Panc1 (cell line): ENCODE results near the gene EGR4. TPM values are rescaled to one million over a fixed set of nuclear protein-coding genes. Genes with fewer than 3 reads are reported as not detected.

Experiments
- ATAC-seq: fragments of 200-7000 bp; cut with Tn5 transposase; 2 replicates; pipeline ENCODE4 v1.9.1; 2020; ENCODE audit warnings: mild to moderate bottlenecking, moderate library complexity
- BruUV-seq: library from RNA; stranded (reverse); fragments of 400-500 nt; replicated peaks from 2 replicates; lab custom pipeline; 2021; lab: Mats Ljungman, UMichigan
- CTCF ChIA-PET: fragments of 300-600 bp; sonication (Branson Sonifier 250); formaldehyde crosslinking; loops from one replicate; lab custom pipeline; 2022; ENCODE audit warnings: antibody characterized with exemption; lab: Charles Lee
- POLR2A ChIA-PET: fragments of 300-600 bp; sonication (Branson Sonifier 250); formaldehyde crosslinking; loops from one replicate; lab custom pipeline; 2022; ENCODE audit warnings: antibody characterized with exemption; lab: Charles Lee
- DNase-seq: peaks from one replicate; pipeline ENCODE4 v3.0.0-alpha.2; 2010; ENCODE audit warnings: low read depth, low spot score
- H3K27ac ChIP-seq: 2 replicates; pipeline ENCODE4 v1.5.1; 2011; ENCODE audit warnings: mild to moderate bottlenecking, low read length, inconsistent platforms
- H3K27me3 ChIP-seq: fragments of 200-500 bp; sonication (Bioruptor generic); 2 replicates; pipeline ENCODE4 v1.6.0; 2014; ENCODE audit warnings: low read length, inconsistent platforms; ENCODE audit not compliant: control insufficient read depth, insufficient read depth
- H3K36me3 ChIP-seq: fragments of 200-500 bp; sonication (Bioruptor generic); 2 replicates; pipeline ENCODE4 v1.5.1; 2014; ENCODE audit warnings: inconsistent platforms, mild to moderate bottlenecking, low read length, moderate library complexity; ENCODE audit not compliant: control insufficient read depth, insufficient read depth
- H3K4me1 ChIP-seq: 2 replicates; pipeline ENCODE4 v1.5.1; 2011; ENCODE audit warnings: inconsistent platforms, mild to moderate bottlenecking, low read length, moderate library complexity; ENCODE audit not compliant: control insufficient read depth, insufficient read depth
- H3K4me3 ChIP-seq, 2 experiments: 2 replicates each; pipeline ENCODE4 v1.5.1; 2011 to 2012; ENCODE audit warnings: low read depth in 2 of 2, low read length in 2 of 2, mild to moderate bottlenecking in 2 of 2, inconsistent platforms in 1 of 2, moderate library complexity in 1 of 2
- H3K9me3 ChIP-seq: fragments of 200-500 bp; sonication (Bioruptor generic); 2 replicates; pipeline ENCODE4 v1.5.1; 2014; ENCODE audit warnings: low read depth, mild to moderate bottlenecking, inconsistent platforms, low read length, moderate library complexity; ENCODE audit not compliant: control insufficient read depth, insufficient read depth
- POLR2AphosphoS5 ChIP-seq: IDR thresholded peaks from 2 replicates; pipeline ENCODE4 v1.6.1; 2012; ENCODE audit warnings: mild to moderate bottlenecking, low read depth, low read length, moderate library complexity
- SIN3A ChIP-seq: IDR thresholded peaks from 2 replicates; pipeline ENCODE4 v1.6.1; 2012; ENCODE audit warnings: low read depth, mild to moderate bottlenecking, low read length, moderate library complexity, borderline replicate concordance; ENCODE audit not compliant: insufficient read depth
- TCF7L2 ChIP-seq: IDR thresholded peaks from 2 replicates; pipeline ENCODE4 v1.6.1; 2011; ENCODE audit warnings: mild to moderate bottlenecking, low read depth, low read length, inconsistent platforms
- in situ Hi-C: cut with HindIII; loops from 2 replicates; pipeline ENCODE4 v1.10.0; 2016; ENCODE audit warnings: low sequenced_read_pairs, low pct_unique_long_range_greater_than_20kb
- intact Hi-C: fragments of 100-400 bp; cut with micrococcal nuclease; formaldehyde crosslinking; loops from one replicate; pipeline ENCODE4 v1.10.0; 2022; ENCODE audit not compliant: unreplicated experiment
- total RNA-seq: library from RNA; stranded (reverse); gene quantifications from one replicate; pipeline ENCODE4 v1.2.1, GENCODE V29; 2021; ENCODE audit not compliant: unreplicated experiment
- TF ChIP-seq, protein P1 (sequence below), 2 experiments: IDR thresholded peaks; 2 replicates each; pipeline ENCODE4 v1.6.1; 2011 to 2012; ENCODE audit warnings: low read depth in 2 of 2, control low read depth in 1 of 2, low read length in 1 of 2, mild to moderate bottlenecking in 1 of 2, moderate library complexity in 1 of 2; ENCODE audit not compliant: insufficient read depth in 1 of 2
- TF ChIP-seq, protein P2 (sequence below): fragments of 450-650 bp; IDR thresholded peaks from 2 replicates; pipeline ENCODE4 v1.5.1; 2017; ENCODE audit warnings: mild to moderate bottlenecking

Gene EGR4
- total RNA-seq, 1 experiment from 2014 or later: 0.08 TPM

DNA sequence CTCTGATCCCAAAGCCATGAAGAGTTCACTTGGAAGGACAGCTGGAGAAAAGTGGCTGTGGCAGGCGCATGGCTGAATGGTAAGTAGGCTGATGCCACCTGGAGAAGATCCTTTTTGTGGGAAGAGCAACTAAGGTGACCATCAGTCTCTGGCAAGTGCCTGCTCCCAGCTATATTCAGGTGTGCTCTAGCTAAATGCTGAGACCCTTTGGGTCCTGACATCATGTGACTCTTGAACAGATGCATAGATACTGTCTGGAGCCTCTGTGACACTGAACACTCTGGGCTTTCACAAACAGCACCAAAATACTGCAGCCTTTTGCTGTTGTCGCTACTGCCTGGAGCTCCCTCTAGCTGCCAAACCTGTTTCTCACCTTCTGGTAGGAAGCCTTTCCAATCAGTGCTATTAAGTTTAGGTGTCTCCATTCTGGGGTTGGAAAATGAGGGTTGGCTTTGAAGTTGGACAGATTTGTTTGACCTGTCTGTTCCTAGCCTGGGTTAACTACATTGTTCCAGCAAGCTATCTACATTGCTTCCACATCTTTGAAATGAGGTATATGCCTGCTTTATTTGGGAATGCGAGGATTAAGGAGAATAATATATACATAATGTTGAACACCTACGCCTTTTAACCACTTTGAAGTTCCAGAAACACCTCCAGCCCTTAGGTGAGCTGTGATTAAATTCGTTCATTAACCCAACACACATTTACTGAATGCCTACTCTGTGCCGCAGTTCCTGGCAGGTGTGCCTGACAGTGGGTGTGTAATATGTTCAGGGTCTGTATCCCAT is 3.1 kb downstream of the EGR4 start:
- CTCF ChIA-PET: interaction anchor here (0.6 to 0.8 kb wide), 2 partner anchors 12 to 13 kb away, joined by 3 read pairs; no protein-coding TSS in a partner anchor

GRCh38 chr2:73289304-73289703 is 4.0 kb downstream of the EGR4 start:
- Histone ChIP-seq H3K4me1 (0 out of 2 replicates have a peak, but pooled peaks cover 5% of the 10 kb centered on the region), H3K36me3 (no peaks in the 10 kb centered on the region), H3K4me3 (no peak overlapping the region), H3K9me3 (no peaks in the 10 kb centered on the region), H3K27me3 (peaks cover 20% of the 10 kb centered on the region), H3K27ac (no peak overlapping the region)
- CTCF ChIA-PET: interaction anchor here (0.6 kb wide), 2 partner anchors 57 to 76 kb away, joined by 3 to 4 read pairs; no protein-coding TSS in a partner anchor
- ATAC-seq (no peak), DNase-seq (no peak)
- no TSS peak for BruUV-seq
- POLR2A ChIA-PET: no interaction called here
- in situ Hi-C loops (no loop called here), intact Hi-C loops (no loop called here)
- no peak for TF ChIP-seq SIN3A

More for the DNA sequence above, 3.1 kb downstream of the EGR4 start:
- TF ChIP-seq, protein P1, sequence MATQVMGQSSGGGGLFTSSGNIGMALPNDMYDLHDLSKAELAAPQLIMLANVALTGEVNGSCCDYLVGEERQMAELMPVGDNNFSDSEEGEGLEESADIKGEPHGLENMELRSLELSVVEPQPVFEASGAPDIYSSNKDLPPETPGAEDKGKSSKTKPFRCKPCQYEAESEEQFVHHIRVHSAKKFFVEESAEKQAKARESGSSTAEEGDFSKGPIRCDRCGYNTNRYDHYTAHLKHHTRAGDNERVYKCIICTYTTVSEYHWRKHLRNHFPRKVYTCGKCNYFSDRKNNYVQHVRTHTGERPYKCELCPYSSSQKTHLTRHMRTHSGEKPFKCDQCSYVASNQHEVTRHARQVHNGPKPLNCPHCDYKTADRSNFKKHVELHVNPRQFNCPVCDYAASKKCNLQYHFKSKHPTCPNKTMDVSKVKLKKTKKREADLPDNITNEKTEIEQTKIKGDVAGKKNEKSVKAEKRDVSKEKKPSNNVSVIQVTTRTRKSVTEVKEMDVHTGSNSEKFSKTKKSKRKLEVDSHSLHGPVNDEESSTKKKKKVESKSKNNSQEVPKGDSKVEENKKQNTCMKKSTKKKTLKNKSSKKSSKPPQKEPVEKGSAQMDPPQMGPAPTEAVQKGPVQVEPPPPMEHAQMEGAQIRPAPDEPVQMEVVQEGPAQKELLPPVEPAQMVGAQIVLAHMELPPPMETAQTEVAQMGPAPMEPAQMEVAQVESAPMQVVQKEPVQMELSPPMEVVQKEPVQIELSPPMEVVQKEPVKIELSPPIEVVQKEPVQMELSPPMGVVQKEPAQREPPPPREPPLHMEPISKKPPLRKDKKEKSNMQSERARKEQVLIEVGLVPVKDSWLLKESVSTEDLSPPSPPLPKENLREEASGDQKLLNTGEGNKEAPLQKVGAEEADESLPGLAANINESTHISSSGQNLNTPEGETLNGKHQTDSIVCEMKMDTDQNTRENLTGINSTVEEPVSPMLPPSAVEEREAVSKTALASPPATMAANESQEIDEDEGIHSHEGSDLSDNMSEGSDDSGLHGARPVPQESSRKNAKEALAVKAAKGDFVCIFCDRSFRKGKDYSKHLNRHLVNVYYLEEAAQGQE (IDR thresholded peaks at IDR 0.05; ENCODE audit: insufficient read depth in 1 of 2, low read depth in 2 of 2, low read length in 1 of 2): peak in 1 of 2 experiments; percentile 69; a peak in 1 of 4 replicates
- TF ChIP-seq, protein P2, sequence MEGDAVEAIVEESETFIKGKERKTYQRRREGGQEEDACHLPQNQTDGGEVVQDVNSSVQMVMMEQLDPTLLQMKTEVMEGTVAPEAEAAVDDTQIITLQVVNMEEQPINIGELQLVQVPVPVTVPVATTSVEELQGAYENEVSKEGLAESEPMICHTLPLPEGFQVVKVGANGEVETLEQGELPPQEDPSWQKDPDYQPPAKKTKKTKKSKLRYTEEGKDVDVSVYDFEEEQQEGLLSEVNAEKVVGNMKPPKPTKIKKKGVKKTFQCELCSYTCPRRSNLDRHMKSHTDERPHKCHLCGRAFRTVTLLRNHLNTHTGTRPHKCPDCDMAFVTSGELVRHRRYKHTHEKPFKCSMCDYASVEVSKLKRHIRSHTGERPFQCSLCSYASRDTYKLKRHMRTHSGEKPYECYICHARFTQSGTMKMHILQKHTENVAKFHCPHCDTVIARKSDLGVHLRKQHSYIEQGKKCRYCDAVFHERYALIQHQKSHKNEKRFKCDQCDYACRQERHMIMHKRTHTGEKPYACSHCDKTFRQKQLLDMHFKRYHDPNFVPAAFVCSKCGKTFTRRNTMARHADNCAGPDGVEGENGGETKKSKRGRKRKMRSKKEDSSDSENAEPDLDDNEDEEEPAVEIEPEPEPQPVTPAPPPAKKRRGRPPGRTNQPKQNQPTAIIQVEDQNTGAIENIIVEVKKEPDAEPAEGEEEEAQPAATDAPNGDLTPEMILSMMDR: peak; percentile 92
- no peak; the same call in 1 of the 2 replicates for TF ChIP-seq TCF7L2
- POLR2A ChIA-PET: no interaction called here
- ATAC-seq (peak; percentile 50; the same call in 1 of the 2 replicates), DNase-seq (peak; percentile 60)
- in situ Hi-C loops (loop anchor here (10.0 kb wide), 1 partner anchor 55 kb away; the partner anchor contains the start of genes CCT7 and PRADC1), intact Hi-C loops (no loop called here)
- Histone ChIP-seq H3K27ac (no peak overlapping the region), H3K9me3 (no peaks in the 10 kb centered on the region), H3K4me1 (no peaks in the 10 kb centered on the region), H3K36me3 (no peaks in the 10 kb centered on the region), H3K4me3 (no peak overlapping the region), H3K27me3 (peaks cover 29% of the 10 kb centered on the region)
- no TSS peak for BruUV-seq

GRCh38 chr2:73286134-73286655 is 7.2 kb downstream of the EGR4 start:
- no TSS peak for BruUV-seq
- TF ChIP-seq POLR2AphosphoS5 (no peak), SIN3A (no peak), TCF7L2 (no peak)
- TF ChIP-seq, protein P2: no peak
- TF ChIP-seq, protein P1 (IDR thresholded peaks at IDR 0.05; ENCODE audit: insufficient read depth in 1 of 2, low read depth in 2 of 2, low read length in 1 of 2): no peak

More at GRCh38 chr2:73286134-73286655, 7.2 kb downstream of the EGR4 start:
- POLR2A ChIA-PET: no interaction called here
- peaks cover 10% of the 10 kb centered on the region for H3K27me3 ChIP-seq
- DNase-seq: no peak
- no peak overlapping the region for H3K4me3 ChIP-seq
- in situ Hi-C loops: no loop called here
- H3K36me3 ChIP-seq: no peaks in the 10 kb centered on the region; the same call in 1 of the 2 replicates
- H3K9me3 ChIP-seq: no peaks in the 10 kb centered on the region
- peaks cover 9% of the 10 kb centered on the region; the same call in 1 of the 2 replicates for H3K4me1 ChIP-seq
- intact Hi-C loops: no loop called here
- no peak for ATAC-seq
- H3K27ac ChIP-seq: no peak overlapping the region
- CTCF ChIA-PET: no interaction called here
